Activated T-helper 9 cell treated with anti-CD3 and anti-CD28 coated beads, Interleukin-2, amount 50 U/mL, for 16 hours (primary cell): ENCODE results near the gene ITPR1.

Source experiments
- DNase-seq: peaks from one replicate; pipeline ENCODE4 v3.0.0-alpha.2; 2020; ENCODE audit warnings: low read depth

ITPR1 gene

DNA sequence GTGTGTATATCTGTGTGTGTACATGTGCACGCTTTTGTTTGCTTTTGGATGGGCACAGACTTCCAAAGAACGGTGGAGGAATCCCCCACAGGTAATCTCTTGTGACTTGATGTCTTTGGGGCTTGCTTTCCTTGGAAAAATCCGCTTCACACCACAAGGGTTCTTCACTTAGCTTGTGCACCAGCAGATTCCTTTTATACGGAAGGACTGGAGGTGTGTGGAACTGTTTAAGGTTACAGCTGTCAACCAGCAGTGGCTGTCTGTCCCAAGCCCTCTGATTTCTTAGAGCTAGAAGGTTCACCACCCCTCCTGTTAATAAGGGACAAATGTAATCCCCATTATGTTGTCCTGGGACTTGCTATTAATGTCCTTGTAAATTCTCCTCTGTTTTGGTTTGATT, 193.5 kb downstream of the ITPR1 start:
- DNase-seq, result no peak

DNA sequence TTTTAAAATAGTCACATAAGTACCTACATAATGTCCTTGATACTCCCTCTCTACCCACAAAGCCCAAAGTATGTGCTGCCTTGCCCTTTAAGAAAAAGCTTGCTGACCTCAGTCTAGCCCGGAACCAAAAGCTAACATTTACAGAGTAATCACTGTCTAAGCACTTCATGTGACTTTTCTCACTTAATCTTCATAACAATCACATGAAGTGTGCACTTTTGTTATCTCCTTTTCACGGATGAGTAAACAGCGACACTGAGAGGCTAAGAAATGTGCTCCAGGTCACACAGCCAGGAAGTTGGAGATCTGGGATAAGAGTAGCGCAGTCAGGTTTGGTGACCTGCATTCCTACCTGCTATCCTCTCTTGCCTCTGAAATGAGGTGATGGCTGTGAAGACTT, 194.0 kb downstream of the ITPR1 start:
- no peak for DNase-seq

DNA sequence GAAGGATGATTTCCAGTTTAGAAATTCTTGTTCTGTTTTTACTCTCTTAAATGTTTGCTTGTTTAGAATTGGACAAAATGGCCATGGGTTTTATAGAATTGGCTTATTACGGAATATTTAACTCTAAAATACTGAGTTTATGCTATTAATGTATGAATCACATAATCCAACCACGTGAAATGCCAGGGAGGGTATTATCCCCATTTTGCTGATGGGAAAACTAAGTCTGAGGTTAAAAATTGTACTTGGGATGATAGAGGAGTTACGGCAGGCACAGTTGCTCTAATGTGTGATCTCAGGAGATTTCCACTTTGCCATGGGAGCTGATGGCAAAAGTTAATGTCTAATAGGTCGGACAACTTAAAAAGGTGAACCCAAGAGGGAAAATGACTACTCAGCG, 194.4 kb downstream of the ITPR1 start:
- no peak for DNase-seq

DNA sequence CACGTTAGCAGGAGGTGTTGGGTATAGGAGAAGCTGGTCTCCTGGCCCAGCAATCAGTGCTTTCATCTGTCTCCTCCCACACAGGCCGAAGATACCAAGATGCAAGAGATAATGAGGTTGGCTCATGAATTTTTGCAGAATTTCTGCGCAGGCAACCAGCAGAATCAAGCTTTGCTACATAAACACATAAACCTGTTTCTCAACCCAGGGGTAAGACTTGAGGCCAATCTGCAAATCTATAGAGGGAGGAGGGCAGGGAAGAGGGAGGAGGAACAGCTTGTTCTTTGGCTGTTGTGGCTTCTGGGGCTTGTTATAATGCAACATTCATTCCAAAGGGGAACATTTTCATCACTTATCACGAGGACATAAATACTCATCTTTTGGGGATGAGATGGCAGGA, 195.3 kb downstream of the ITPR1 start:
- DNase-seq, result no peak

DNA sequence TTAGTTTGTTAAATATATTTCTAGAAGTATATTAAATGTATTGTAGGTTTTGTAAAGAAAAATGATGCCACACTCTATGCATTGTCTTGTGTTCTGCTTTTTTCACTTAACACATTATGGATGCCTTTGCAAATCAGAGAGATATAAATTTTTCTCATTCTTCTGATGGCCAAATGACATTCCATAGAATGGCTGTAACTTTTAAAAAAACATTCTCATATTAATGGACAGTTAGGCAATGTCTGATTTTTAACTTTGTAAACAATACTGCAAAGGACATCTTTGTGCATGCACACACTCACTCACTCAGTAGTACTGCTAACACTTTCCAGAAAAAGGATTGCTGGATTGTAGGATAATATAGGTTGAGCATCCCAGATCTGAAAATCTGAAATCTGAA, 195.9 kb downstream of the ITPR1 start:
- no peak for DNase-seq

DNA sequence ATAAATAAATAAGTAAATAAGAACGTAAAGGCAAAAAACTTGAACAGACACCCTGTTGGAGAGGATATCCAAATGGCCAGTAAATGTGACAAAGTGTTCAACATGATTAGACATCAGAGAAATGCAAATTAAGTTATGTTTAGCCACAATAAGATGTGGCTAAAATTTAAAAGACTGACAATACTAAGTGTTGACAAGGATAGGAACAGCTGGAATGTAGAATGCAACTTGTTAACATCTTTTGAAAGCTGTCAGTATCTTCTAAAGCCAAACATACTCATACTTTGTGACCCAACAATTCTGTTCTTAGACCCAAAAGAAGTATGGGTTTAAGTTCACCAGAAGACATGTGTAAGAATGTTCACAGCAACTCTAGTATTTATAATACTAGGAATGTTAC, 197.1 kb downstream of the ITPR1 start:
- no peak for DNase-seq

DNA sequence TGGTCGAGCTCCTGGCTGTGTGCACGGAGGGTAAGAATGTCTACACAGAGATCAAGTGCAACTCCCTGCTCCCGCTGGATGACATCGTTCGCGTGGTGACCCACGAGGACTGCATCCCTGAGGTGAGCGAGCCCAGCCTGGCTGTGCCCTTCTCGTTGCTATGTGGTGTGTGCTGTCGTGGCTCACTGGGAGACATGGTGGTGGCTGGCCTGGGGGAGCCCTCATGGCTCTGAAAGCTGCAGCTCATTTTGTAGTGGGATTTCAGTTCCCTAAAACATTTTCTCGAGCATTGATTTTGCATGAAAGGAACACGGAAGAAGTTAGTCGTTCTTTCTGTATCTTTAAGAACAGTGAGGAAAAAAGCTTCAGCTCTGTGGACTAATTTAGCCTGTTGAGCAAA, 200.5 kb downstream of the ITPR1 start:
- no peak for DNase-seq

DNA sequence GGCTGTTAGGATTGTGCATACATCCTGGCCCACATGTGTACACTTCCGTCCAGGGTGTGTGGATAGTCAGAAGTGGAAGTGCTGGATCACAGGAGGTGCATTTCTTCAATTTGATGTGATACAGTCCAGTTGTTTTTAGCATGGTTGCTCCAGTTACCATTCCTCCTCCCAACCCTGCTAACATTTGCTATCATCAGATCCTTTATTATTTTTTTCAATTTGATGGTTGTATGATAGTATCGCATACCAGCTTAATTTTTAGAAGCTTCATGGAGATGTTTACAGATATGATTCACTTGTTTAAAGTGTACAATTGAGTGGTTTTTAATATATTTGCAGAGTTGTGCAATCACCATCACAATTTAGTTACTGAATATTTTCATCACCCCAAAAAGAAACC, 202.7 kb downstream of the ITPR1 start:
- DNase-seq, result no peak

DNA sequence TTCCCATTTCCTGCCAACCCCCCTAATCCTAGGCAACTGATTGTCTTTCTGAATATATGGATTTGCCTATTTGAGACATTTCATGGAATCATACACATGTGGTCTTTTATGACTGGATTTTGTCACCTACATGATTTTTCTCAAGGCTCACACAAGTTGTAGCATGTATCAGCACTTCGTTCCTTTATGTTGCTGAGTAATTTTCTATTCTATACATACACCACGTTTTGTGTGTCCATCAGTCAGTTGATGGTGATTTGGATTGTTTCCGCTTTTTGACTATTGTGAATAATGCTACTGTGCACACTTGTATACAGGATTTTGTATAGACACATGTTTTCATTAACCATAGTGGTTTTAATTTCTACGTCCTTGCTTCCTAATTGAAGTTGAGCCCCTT, 203.1 kb downstream of the ITPR1 start:
- DNase-seq, result no peak

DNA sequence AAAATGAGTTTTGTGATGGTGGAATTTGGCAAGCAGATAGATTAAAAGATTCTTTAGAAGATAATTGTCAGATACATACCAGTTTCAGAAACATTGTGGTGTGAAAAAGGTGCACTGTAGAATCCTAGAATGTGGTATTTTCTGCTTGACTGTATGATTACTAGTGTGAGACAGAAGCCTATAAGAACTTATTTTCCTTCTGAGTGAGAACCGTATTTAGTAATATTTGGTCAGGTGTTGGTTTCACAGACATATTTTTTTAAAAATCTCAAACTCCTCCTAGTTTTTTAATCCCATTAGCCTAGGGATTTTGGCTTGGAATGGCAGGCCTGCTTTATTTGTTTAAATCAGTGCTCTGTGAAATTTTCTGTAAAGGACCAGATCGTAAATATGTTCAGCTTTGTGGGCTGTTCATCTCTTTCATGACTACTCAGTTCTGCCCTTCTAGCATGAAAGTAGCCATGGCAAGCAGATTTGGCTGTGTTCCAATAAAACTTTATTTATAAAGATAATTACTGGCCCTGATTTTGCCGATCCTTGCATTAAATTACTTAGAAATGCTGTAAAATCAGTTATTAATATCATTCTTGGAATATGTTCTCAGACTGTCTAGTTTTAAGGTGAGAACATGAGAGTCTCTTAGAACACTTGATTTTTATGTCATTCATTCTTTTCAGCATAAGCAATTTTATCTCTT, 205.1 kb downstream of the ITPR1 start:
- no peak for DNase-seq

DNA sequence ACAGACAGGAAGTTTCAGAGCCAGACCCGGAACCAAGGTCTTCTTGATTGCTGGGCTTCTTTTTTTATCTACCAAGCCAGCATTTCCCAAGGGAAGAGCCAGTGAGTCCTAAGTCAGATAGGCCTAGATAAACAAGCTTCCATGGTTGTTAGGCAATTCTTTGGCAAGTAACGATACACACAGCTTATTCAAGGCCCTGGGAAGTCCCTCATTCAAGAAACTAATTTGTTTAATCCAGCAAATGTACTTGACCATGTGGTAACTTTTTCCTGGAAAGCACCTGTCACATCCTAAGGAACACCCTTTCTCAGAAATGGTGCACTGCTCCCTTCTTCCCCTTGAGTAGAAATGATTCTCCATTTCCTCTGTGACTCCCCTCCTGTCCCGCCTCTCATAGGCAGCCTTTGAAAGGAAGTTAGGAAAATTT, 209.9 kb downstream of the ITPR1 start:
- no peak for DNase-seq

DNA sequence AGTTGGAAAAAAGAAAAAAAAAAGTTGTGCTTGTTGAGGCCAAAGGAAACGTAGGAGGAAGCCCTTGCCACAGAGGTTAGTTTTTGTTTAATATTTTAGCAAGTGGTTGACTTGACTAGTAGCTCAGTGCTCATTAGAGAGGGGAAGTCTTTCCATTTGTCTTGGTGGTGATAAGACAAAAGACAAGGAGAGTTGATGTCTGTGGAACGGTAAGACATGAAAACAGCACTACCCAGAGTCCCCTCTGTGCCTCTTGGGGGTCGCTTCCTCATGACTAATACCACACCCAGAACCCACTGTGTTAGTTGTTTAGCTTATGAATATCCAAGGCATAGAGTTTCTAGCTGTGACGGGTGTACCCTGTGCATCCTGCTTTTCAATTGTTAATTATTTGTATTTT, 211.4 kb downstream of the ITPR1 start:
- DNase-seq, result no peak

DNA sequence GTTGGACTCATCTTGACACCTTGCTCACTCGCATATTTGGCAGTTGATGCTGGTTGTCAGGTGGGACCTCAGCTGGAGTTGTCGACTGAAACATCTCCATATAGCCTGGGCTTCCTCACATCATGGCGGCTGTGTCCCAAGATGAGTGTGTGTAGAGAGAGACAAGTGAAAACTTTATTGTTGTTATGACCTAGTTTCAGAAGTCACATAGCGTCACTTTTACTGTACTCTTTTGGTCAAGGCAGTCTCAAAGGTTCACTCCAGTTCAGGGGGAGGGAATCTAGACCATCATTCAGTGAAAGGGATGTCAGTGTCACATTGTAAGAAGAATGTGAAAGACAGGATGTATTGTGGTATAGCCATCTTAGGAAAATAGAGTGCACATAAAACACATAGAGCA, 214.2 kb downstream of the ITPR1 start:
- no peak for DNase-seq

DNA sequence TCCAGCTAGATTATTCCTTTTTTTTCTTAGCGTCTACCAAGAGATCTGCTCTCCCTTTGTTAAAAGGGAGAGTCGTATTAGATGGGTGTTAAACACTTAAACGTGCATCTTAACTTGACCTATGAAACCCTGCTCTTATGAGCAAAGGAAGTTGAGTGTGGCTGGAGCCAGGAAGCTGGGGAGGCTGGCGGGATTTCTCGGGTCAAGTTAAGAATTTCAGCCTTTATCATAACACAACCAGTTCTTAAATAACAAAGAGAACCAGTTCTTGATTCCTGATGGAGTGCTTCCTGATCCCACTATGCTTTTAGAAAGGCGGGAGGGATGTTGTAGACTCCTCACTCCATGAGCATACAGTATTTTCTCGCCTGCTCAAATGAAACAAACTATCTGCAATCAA, 215.1 kb downstream of the ITPR1 start:
- no peak for DNase-seq

DNA sequence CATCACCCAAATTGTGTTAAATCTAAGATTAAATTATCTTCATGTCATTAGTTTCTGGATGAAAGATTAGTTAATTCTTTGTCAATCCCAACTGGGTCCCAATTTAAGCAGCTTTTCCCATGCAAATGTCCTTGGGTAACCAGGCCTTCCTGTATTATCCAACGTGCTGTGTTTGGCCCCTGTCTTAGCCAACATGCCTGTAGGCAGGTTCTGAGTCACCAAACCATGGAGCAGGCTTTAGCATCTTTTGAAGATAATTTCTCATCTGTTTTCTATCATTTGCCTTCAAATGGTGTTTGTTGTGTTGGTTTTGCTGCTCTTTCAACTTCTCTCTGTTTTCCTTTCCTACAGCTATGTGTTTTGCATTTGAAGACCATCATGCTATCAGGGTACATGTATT, 216.2 kb downstream of the ITPR1 start:
- DNase-seq, result no peak

DNA sequence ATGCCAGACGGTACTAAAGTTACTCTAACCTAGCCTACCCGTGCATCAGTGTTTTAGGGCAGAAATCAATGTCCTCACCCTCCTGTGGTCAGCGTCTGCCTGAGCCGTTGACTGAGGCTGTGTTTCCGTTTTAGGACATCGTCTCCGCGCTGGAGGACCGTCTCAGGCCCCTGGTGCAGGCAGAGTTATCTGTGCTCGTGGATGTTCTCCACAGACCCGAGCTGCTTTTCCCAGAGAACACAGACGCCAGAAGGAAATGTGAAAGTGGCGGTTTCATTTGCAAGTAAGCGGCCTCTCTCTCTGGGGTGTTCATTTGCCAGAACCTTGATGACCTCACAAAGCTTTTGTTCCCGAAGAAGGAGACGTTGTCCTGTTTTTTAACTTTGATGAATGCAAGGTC, 217.0 kb downstream of the ITPR1 start:
- DNase-seq, result no peak

DNA sequence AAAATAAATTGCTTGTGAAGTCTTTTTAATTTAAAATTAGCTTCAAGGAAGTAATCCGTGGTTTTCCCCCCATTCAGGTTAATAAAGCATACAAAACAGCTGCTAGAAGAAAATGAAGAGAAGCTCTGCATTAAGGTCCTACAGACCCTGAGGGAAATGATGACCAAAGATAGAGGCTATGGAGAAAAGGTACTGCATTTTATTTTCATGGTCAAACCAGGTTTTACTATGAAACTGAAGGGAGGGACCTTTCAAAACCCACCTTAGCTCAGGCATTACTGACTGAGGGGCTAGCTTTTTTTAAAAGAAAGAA, 218.5 kb downstream of the ITPR1 start:
- no peak for DNase-seq

DNA sequence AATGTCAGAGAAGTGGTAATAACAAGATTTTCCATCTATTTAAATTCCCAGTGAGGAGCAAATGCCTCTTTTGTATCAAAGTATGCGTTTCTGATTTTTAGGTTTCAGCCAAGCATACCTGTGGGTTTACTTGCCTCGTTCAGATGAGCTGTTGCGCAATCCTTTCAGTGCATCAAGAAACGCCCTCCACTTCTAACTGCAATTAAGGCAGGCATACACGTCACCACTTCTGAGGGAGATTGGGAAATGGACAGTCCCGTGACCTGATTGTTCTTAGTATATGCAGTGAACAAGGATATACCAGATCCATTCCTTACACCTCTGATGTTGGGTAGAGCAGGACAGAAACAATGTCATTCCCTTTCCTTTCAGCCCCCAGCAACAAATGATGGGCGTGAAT, 219.0 kb downstream of the ITPR1 start:
- DNase-seq, result no peak

DNA sequence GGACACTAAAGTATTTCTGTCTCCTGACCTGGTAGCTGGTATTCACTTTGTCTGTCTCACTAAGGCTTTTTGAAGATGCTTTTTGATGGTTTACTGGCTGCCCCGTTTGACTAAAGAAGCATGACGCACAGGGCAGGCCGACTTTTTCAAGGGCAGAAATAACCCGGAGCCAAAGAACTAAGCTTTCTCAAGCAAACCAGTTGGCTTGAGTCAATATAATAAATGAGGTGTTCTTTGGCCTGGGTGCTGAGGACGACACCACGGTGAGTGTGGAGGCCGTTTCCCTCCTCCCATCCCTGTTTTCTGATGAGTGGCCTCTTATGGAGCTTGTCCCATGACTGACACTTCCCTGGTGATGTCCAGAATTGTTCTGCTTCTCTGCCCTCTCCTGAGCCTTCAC, 220.9 kb downstream of the ITPR1 start:
- DNase-seq, result no peak

DNA sequence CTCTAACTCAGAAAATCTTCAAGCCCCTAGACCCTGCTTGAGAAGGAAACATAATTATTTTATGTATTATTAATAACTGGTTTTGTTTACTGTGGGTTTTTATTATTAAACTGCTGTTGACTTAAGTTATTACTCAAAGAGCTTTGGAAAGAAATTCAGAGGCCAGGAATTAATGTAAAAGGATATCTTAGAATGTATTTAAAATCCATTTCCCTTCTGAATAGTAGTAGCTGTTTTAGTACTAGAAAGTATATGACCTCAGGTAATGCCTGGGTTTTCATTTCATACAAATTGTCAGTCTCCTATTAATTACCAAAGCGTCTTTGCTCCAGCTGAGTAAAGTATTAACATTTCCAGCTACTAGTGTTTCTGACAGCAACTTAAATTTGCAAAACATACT, 223.1 kb downstream of the ITPR1 start:
- no peak for DNase-seq

DNA sequence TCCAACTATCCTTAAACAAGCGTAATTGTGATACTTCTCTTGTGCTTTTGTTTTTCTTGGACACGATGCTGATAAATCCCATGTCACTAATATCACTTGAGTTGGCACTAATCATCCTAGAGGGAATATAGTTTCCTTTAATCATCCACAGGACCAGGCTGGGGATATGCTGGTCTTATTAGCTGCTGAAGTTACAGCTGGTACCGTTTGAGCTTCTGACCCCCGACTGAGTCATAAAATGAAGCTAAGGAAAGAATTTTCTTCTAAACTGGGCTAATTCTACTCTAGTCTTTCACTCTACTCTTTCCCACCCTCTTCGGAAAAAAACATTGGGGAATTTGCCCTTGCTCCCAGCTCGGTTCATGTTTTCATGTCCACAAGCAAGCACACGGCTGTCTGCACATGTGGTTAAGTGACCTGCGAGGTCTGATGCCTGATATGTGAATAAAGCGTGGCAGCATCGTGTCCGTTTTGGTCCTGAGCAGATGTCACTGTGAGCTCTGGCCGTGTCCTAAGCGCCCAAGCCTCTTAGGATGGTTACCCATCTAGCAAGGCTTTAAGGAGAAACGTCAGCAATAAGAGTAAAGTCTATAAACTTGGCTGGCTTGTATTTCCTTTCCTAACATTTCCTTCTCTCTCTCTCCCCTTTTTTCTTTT, 223.7 kb downstream of the ITPR1 start:
- no peak for DNase-seq

DNA sequence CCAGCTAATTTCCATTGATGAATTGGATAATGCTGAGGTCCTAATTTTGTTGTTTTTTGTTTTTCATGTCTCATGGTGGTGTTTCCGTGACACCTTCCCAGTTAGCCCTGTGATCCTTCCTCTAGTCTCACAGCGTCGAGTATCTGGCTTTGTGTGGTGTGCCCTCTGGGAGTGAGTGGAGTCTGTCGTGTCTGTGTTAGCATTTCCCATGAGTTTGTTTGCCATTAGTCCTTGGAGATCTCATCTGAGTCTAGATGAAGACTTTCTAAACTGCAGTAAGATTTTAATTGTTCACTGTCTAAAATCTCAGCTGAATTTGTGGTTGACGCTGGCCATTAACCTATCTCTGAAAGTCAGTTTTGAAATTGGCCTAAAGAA, 224.2 kb downstream of the ITPR1 start:
- DNase-seq, result no peak

DNA sequence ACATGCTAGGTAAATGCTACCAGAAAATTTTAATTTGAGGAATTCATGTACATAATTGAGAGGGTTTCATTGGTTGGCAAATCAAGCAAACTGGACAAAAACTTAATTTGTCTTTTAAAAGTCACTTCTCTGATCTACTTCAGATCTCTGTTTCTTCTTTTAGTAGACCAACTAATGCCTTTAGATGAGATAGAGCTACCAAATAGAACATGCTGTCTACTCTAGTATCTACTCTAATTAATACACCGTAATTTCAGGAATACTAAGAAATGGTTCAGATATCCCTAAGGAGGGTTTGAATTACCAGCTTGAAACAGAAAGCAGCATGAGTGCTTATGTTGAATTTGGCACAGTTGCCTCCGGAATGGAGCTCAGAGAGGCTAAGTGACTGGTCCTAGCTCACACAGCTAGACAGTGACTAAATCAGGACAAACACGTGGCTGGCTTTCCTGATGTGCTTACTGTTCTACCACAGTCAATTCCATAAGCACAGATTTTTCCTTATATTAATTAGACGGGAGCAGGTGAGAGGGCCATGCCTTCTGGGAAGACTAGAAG, 225.1 kb downstream of the ITPR1 start:
- no peak for DNase-seq

DNA sequence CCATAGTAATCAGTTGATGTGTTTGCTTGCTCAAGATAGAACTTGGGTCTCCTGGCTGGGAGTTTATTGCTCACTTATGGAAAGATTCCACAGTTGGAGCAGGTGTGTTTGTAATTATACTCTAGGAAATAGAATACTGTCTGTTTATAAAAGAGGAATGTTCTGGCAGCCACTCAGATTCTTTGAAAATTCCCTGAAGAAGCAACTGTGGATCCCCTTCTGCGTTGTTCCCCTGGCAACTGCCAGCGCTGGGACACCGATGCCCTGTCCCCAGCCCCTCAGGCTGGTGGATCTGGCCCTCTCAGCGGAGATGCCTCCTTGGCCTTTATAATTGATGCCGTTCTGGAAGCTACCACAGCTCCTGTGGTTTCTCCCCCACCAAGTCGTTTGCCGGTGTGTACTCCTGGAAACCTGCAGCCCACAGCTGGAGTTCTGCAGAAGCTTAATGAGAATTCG, 225.9 kb downstream of the ITPR1 start:
- DNase-seq, result no peak
